Activated CD4-positive, alpha-beta T cell treated with anti-CD3 and anti-CD28 coated beads, Interleukin-2, amount 10 ng/mL, durations not matched to agents 24 days and 14 days (primary cell): ENCODE measurements around the gene SLC27A5. TPM values are rescaled to one million over a fixed set of nuclear protein-coding genes. Genes with fewer than 3 reads are reported as not detected.

ENCODE experiments used
- DNase-seq: peaks from one replicate; pipeline ENCODE4 v3.0.0; 2022
- H3K27ac Mint-ChIP-seq: one replicate; pipeline ENCODE4 v1.8.0; 2022; ENCODE audit warnings: mild to moderate bottlenecking, mixed read lengths
- H3K27me3 Mint-ChIP-seq: one replicate; pipeline ENCODE4 v1.8.0; 2022; ENCODE audit warnings: mixed read lengths
- H3K36me3 Mint-ChIP-seq: one replicate; pipeline ENCODE4 v1.8.0; 2022; ENCODE audit warnings: low read depth, mild to moderate bottlenecking, mixed read lengths
- H3K4me1 Mint-ChIP-seq: one replicate; pipeline ENCODE4 v1.8.0; 2021; ENCODE audit warnings: mixed read lengths
- H3K4me3 Mint-ChIP-seq: one replicate; pipeline ENCODE4 v1.8.0; 2022; ENCODE audit warnings: mild to moderate bottlenecking, moderate library complexity, mixed read lengths
- H3K9me3 Mint-ChIP-seq: one replicate; pipeline ENCODE4 v1.8.0; 2021; ENCODE audit warnings: mixed read lengths
- intact Hi-C: fragments of 100-400 bp; cut with micrococcal nuclease; formaldehyde crosslinking; loops from one replicate; pipeline ENCODE4 v1.15.1; 2023
- total RNA-seq: library from RNA; stranded (reverse); gene quantifications from 2 replicates; pipeline ENCODE4 v1.2.3, GENCODE V29; 2022

Gene SLC27A5
- 24.6 and 27.0 TPM in 2 replicates for total RNA-seq

DNA sequence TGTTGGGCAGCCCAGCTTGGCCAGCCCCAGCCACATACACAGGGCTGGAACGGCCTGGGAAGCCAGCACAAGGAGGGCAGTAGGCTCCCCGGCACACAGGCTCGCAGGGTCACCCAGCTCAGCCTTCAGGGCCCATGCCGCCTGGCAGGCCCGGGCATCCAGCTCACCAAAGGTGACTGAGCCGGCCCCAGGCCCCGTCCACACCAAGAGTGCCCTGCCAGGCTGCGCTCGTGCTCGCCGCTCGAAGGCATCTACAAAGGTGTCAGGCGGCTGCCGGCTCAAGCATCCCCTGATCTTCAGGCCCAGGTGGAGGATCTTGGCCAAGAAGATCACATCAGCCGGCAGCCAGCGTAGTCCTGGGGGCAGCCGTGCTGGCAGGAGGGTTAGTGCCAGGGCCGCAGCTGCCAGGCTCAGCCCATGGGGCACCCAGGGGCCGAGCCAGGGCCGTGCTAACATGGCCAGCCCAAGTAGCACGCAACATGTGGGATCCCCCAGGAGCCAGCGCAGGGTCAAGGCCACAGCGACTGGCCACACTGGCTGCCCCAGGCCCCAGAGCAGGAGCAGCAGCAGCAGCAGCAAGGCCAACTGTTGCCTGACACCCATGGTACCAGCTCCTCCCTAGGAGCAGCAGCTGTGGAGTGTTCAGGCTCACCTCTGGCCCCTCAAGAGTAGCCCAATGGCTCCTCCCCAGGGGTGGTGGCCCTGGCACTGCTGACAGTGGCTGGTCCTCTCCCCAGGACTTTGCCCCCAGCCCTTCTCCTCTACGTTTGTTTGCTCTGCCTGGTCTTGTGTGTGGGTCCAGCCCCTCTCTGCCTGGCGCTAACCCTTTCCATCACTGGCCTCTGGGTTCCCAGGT is at the start of gene SLC27A5:
Gene SLC27A5, minus strand, starts transcription at position 640 of the 856 bp plus-strand sequence. Its CDS starts 37 bp downstream, at position 603.
- intact Hi-C loops = no loop called here
- peak within 1 kb of the TSS; percentile 45 for H3K27ac Mint-ChIP-seq
- H3K27me3 Mint-ChIP-seq = no peaks in the 10 kb centered on the region
- peaks cover 21% of the 10 kb centered on the region for H3K36me3 Mint-ChIP-seq
- H3K4me3 Mint-ChIP-seq = no peak within 1 kb of the TSS
- H3K9me3 Mint-ChIP-seq = no peaks in the 10 kb centered on the region
- no peak for DNase-seq
- peaks cover 21% of the 10 kb centered on the region for H3K4me1 Mint-ChIP-seq

DNA sequence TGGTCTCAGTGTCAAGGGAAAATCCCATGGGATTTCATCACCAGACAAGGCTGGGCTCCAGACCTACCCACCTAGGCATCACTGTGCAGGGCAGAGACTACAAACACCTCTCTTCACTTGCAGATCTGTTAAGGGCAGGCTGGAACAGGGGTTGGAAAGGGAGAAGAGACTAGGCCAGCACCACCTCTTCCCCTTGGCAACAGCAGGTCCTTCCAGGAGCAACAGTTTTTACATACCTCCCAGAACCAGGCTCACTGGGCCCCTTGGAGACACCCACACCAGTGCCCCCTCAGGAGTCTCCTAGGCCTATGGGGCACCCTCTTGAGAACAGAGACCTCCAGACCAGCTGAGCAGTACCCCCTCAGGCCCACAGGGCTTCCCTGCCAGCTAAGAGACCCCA is 49.1 kb upstream of the SLC27A5 start:
- H3K4me3 Mint-ChIP-seq = peak overlapping the region; percentile 96
- H3K9me3 Mint-ChIP-seq = no peaks in the 10 kb centered on the region
- DNase-seq = peak; percentile 65
- H3K27ac Mint-ChIP-seq = peak overlapping the region; percentile 98
- intact Hi-C loops = no loop called here
- no peaks in the 10 kb centered on the region for H3K27me3 Mint-ChIP-seq
- H3K36me3 Mint-ChIP-seq = peaks cover 37% of the 10 kb centered on the region
- H3K4me1 Mint-ChIP-seq = peaks cover 55% of the 10 kb centered on the region

DNA sequence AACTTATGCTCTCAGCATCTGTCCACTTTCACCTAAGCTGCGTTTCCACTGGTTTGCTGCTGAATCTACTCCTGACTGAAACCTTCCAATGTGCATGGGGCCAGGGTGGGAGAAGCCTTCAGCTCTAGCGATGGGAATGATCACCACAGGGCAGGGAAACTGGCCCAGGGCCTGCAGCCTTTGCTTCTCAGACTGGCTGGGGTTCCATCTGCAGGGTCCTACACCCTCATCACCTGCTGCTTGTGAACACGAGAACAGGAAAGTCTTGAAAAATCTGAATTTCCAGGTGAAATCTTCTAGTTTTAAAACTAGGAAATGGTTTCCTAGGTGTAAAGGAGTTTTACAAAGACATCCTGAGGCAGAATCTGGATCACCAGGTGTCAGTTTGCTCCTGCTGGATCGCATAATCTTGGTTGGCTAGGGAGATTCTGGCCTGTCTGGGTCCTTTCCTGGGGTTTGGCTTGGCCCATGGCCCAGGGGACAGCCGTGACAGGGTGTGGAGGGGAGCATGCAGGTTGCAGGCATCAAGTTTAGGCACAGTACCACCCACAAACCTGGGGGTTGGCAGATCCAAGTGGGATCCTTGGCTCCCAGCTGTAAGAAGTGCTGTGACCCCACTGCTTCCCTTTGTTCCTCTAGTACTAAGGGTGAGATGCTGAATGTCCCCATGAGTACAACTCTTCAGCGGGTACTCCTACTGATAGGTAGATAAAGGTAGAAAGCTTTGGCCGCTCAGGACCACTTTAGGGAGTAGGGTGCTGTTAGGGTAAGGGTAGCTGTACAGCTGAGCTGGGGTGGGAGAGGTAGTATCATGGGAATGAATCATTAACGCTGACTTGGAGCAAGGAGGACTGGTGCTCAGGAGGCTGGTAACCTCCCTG is 48.5 kb upstream of the SLC27A5 start:
- DNase-seq = peak; percentile 61
- no peaks in the 10 kb centered on the region for H3K27me3 Mint-ChIP-seq
- H3K27ac Mint-ChIP-seq = peak overlapping the region; percentile 98
- H3K36me3 Mint-ChIP-seq = peaks cover 41% of the 10 kb centered on the region
- H3K9me3 Mint-ChIP-seq = no peaks in the 10 kb centered on the region
- intact Hi-C loops = no loop called here
- peaks cover 58% of the 10 kb centered on the region for H3K4me1 Mint-ChIP-seq
- H3K4me3 Mint-ChIP-seq = peak overlapping the region; percentile 96

GRCh38 chr19:58559275-58560006 is 47.6 kb upstream of the SLC27A5 start:
- peaks cover 47% of the 10 kb centered on the region for H3K36me3 Mint-ChIP-seq
- H3K4me3 Mint-ChIP-seq = peak overlapping the region; percentile 96
- peak overlapping the region; percentile 98 for H3K27ac Mint-ChIP-seq
- intact Hi-C loops = loop anchor here (1.0 kb wide), 3 partner anchors 14 to 45 kb away; partner anchors contain the start of genes MZF1 and TRIM28
- peaks cover 63% of the 10 kb centered on the region for H3K4me1 Mint-ChIP-seq
- no peaks in the 10 kb centered on the region for H3K27me3 Mint-ChIP-seq
- DNase-seq = peak; percentile 91
- no peaks in the 10 kb centered on the region for H3K9me3 Mint-ChIP-seq

GRCh38 chr19:58558623-58559274 is 47.0 kb upstream of the SLC27A5 start:
- Mint-ChIP-seq H3K27ac (peak overlapping the region; percentile 98), H3K36me3 (peaks cover 52% of the 10 kb centered on the region), H3K4me3 (peak overlapping the region; percentile 96)

DNA sequence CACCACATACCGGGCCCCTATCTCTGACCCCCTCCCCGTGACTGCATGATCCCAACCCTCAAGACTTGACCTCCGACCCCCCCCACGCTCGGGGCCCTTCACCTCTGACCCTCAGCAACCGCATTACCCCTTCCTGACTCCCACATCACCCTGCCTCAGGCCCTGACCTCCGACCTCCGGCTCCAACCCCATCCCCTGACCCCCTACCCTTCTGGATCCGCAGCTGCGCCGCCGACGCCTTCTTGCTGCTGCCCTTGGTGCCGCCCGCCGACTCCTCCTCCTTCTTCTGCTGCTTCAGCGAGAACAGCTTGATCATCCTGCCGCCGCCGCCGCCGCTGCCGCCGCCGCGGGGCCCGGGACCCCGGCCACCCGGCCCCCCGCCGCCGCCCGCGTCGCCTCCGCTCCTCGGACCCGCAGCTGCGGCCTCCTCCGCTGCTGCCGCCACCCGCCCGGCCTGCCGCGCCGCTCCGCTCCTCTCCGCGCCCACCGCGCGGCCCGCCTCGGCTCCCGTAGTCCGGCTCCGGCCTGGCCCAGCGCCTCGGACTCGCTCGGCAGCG is 46.4 kb upstream of the SLC27A5 start, which contains the start of gene UBE2M:
Gene UBE2M, minus strand, starts transcription at position 546 of the 557 bp plus-strand sequence. Its CDS starts 230 bp downstream, at position 316.
- intact Hi-C loops = no loop called here
- peak within 1 kb of the TSS; percentile 98 for H3K27ac Mint-ChIP-seq
- H3K4me3 Mint-ChIP-seq = peak within 1 kb of the TSS; percentile 96
- H3K9me3 Mint-ChIP-seq = no peaks in the 10 kb centered on the region
- H3K4me1 Mint-ChIP-seq = peaks cover 61% of the 10 kb centered on the region
- peaks cover 51% of the 10 kb centered on the region for H3K36me3 Mint-ChIP-seq
- peak; percentile 90 for DNase-seq
- H3K27me3 Mint-ChIP-seq = no peaks in the 10 kb centered on the region

More at GRCh38 chr19:58558623-58559274, 47.0 kb upstream of the SLC27A5 start:
- Mint-ChIP-seq H3K9me3 (no peaks in the 10 kb centered on the region), H3K4me1 (peaks cover 64% of the 10 kb centered on the region), H3K27me3 (no peaks in the 10 kb centered on the region)
- intact Hi-C loops = loop anchor here (1.0 kb wide), 3 partner anchors 14 to 44 kb away; partner anchors contain the start of genes MZF1 and TRIM28
- peak; percentile 100 for DNase-seq

DNA sequence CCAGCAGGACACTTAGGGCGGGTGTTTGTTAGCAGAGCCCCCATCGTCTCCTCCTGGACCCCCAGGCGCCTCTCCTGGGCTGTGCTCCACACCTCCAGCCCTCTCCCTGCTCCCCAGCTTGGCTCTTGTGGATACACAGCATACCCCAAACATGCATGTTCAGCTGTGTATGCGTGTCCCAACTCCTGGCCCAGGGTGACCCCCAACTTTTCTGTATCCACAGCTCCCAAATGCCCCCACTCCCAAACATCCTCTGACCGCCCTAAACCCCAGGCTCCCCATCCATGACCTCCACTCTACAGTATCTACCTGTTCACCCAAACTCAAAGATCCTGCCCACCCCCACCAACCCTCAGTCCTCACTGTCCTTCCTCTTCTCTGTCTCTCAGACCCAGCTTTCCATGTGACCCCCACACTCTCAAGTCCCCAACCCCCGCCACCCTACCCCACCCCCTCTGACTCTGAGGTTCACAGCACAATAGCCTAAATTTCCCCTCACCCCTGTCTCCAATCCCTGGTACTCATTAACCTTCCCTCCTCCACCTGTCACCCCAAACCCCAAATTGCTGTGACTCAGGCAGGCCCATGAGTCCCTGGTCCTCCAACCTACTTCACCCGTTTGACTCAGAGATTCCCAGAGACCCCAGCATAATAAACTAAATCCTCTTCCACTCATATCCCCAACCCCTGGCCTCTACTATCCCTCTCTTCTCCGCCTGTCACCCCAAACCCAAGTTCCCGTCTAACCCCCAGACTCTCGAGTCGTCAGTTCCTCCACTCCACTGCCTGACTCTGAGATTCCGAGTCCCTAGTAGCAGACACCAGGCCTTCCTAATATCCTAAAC is 45.7 kb upstream of the SLC27A5 start:
- intact Hi-C loops = no loop called here
- H3K36me3 Mint-ChIP-seq = peaks cover 56% of the 10 kb centered on the region
- H3K27ac Mint-ChIP-seq = peak overlapping the region; percentile 97
- peaks cover 63% of the 10 kb centered on the region for H3K4me1 Mint-ChIP-seq
- peak overlapping the region; percentile 96 for H3K4me3 Mint-ChIP-seq
- H3K9me3 Mint-ChIP-seq = no peaks in the 10 kb centered on the region
- DNase-seq = peak; percentile 52
- H3K27me3 Mint-ChIP-seq = no peaks in the 10 kb centered on the region

- DNase-seq = peak; percentile 68
- Mint-ChIP-seq H3K27me3 (no peaks in the 10 kb centered on the region), H3K4me1 (peaks cover 61% of the 10 kb centered on the region), H3K36me3 (peaks cover 63% of the 10 kb centered on the region), H3K4me3 (peak overlapping the region; percentile 96), H3K27ac (peak overlapping the region; percentile 97), H3K9me3 (no peaks in the 10 kb centered on the region)
- intact Hi-C loops = no loop called here
Measured at GRCh38 chr19:58556622-58557220, 44.9 kb upstream of the SLC27A5 start.

DNA sequence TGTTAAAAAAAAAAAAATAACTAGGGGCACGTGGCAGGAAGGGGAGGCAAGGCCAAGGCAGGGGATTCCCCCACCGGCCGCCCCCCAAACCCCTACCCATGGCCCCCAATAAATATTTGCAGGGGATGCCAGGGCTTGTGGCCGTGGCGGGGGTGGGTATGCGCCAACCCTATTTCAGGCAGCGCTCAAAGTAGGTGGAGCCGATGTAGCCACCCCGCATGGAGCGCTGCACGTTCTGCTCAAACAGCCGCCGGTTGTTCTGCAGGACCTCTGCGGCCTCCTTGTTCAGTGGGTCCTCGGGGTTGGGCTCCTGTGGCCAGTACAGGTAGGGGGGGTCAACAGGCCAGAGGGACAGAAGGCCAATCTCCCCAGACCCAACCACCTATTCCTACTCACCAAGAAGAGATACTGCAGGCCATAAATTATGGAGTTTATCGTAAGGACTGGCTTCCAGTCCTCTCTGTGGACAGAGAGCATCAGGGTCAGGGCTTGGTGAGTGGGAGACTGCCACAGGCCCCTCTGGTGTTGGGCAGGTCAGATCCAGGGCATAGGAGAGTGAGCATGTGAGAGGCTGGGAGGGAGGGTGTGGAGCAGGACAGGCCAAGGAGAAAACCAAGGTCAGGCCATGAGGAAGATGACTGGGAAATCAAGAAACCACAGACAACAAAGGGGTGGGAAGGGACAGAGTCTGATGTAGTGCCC is 44.3 kb upstream of the SLC27A5 start:
- no peak for DNase-seq
- Mint-ChIP-seq H3K9me3 (no peaks in the 10 kb centered on the region), H3K36me3 (peaks cover 65% of the 10 kb centered on the region), H3K4me3 (peak overlapping the region; percentile 96), H3K4me1 (peaks cover 56% of the 10 kb centered on the region), H3K27me3 (no peaks in the 10 kb centered on the region), H3K27ac (peak overlapping the region; percentile 97)
- intact Hi-C loops = loop anchor here (1.0 to 2.0 kb wide), 3 partner anchors 12 to 79 kb away; partner anchors contain the start of genes TRIM28 and ZNF446

DNA sequence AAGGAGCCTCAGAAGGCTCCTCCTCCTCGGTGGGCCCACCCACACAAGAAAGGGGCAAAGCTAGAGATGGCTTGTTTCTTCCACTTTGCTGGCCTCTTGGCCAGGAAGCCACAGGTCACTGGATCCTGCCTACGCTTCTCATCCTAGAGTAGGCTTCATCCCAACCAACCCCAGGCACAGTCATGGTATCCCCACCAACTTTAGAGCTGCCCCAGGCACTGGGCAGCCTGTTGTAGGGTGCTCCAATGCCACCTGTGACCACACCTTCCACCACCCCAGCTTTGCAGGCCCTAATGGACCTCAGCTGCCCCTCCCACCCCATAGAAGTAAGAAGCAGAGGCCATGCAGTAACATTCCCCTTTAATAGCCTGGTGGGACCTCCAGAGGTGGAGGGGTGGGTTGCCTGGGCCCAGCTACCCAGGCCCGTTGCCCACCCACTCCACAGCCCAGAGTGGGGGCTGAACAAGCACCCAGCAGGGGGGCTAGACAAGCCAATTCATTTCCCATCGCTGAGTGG is 43.6 kb upstream of the SLC27A5 start:
- peaks cover 70% of the 10 kb centered on the region for H3K36me3 Mint-ChIP-seq
- H3K9me3 Mint-ChIP-seq = no peaks in the 10 kb centered on the region
- H3K4me1 Mint-ChIP-seq = peaks cover 53% of the 10 kb centered on the region
- no peak for DNase-seq
- H3K27me3 Mint-ChIP-seq = no peaks in the 10 kb centered on the region
- peak overlapping the region; percentile 96 for H3K4me3 Mint-ChIP-seq
- H3K27ac Mint-ChIP-seq = peak overlapping the region; percentile 96
- intact Hi-C loops = loop anchor here (1.0 to 2.0 kb wide), 3 partner anchors 11 to 79 kb away; partner anchors contain the start of genes TRIM28 and ZNF446
